Neural cell (in vitro differentiated cells): Measurements from ENCODE around the gene S1PR3. TPM values are rescaled to one million over a fixed set of nuclear protein-coding genes. Genes with fewer than 3 reads are reported as not detected.

Experiments
- H2AFZ ChIP-seq: fragments of 200-600, 300-800 bp; sonication (generic), shearing (Covaris generic); 2 replicates; pipeline ENCODE4 v1.6.0; 2014; ENCODE audit warnings: low read depth, mild to moderate bottlenecking, antibody characterized with exemption, low read length, moderate library complexity
- H3F3A ChIP-seq: fragments of 200-600 bp; shearing (Covaris generic); 2 replicates; pipeline ENCODE4 v1.6.1; 2016; ENCODE audit warnings: mild to moderate bottlenecking, moderate library complexity, mixed read lengths, antibody characterized with exemption, low read length; ENCODE audit not compliant: insufficient read depth, poor library complexity, severe bottlenecking
- H3K27ac ChIP-seq: fragments of 200-600, 300-800 bp; sonication (generic), shearing (Covaris generic); 2 replicates; pipeline ENCODE4 v1.5.1; 2014; ENCODE audit warnings: mild to moderate bottlenecking, low read length, moderate library complexity
- H3K27me3 ChIP-seq: fragments of 300-800, 200-600 bp; sonication (generic), shearing (Covaris generic); 2 replicates; pipeline ENCODE4 v1.6.0; 2014; ENCODE audit warnings: mild to moderate bottlenecking, low read depth, low read length, moderate library complexity; ENCODE audit not compliant: insufficient read depth
- H3K36me3 ChIP-seq: fragments of 300-800, 200-600 bp; sonication (generic), shearing (Covaris generic); 2 replicates; pipeline ENCODE4 v1.5.1; 2014; ENCODE audit warnings: mild to moderate bottlenecking, antibody characterized with exemption, low read length, moderate library complexity; ENCODE audit not compliant: insufficient read depth
- H3K4me2 ChIP-seq: fragments of 300-800, 200-600 bp; sonication (generic), shearing (Covaris generic); 2 replicates; pipeline ENCODE4 v1.6.0; 2014; ENCODE audit warnings: mild to moderate bottlenecking, low read length
- H3K4me3 ChIP-seq: fragments of 300-800, 200-600 bp; sonication (generic), shearing (Covaris generic); 2 replicates; pipeline ENCODE4 v1.5.1; 2014; ENCODE audit warnings: mild to moderate bottlenecking, low read length, moderate library complexity
- H3K79me2 ChIP-seq: fragments of 200-600 bp; shearing (Covaris generic); replicated peaks from 2 replicates; pipeline ENCODE4 v1.6.0; 2014; ENCODE audit warnings: mild to moderate bottlenecking, low read length, moderate library complexity; ENCODE audit not compliant: insufficient read depth
- H3K9ac ChIP-seq: fragments of 300-800, 200-600 bp; sonication (generic), shearing (Covaris generic); 2 replicates; pipeline ENCODE4 v1.6.1; 2016; ENCODE audit warnings: mild to moderate bottlenecking, low read length, mixed read lengths
- H3K9me2 ChIP-seq: fragments of 200-600 bp; shearing (Covaris generic); 2 replicates; pipeline ENCODE4 v1.6.1; 2016; ENCODE audit warnings: mild to moderate bottlenecking, low read length, mixed read lengths; ENCODE audit not compliant: insufficient read depth
- H3K9me3 ChIP-seq: fragments of 200-600, 300-800 bp; sonication (generic), shearing (Covaris generic); 2 replicates; pipeline ENCODE4 v1.6.1; 2016; ENCODE audit warnings: mild to moderate bottlenecking, mixed run types, low read length, moderate library complexity, mixed read lengths
- H4K20me1 ChIP-seq: fragments of 200-600 bp; shearing (Covaris generic); 2 replicates; pipeline ENCODE4 v1.6.1; 2016; ENCODE audit warnings: mild to moderate bottlenecking, mixed run types; ENCODE audit not compliant: insufficient read depth
- EP300 ChIP-seq: fragments of 450-650 bp; conservative IDR thresholded peaks from 2 replicates; pipeline ENCODE4 v1.6.1; 2014; ENCODE audit warnings: antibody characterized with exemption, mild to moderate bottlenecking, moderate library complexity; ENCODE audit not compliant: poor library complexity, severe bottlenecking
- EZH2 ChIP-seq: fragments of 200-600, 300-800 bp; shearing (Covaris generic), sonication (generic); IDR thresholded peaks from 2 replicates; pipeline ENCODE4 v1.6.1; 2014; ENCODE audit warnings: antibody characterized with exemption, low read length, borderline replicate concordance, mild to moderate bottlenecking; ENCODE audit not compliant: insufficient read depth, poor library complexity, severe bottlenecking
- MXI1 ChIP-seq: fragments of 450-650 bp; conservative IDR thresholded peaks from 2 replicates; pipeline ENCODE4 v1.6.1; 2014; ENCODE audit warnings: antibody characterized with exemption, mild to moderate bottlenecking; ENCODE audit not compliant: poor library complexity, severe bottlenecking
- POLR2AphosphoS5 ChIP-seq: IDR thresholded peaks from 2 replicates; pipeline ENCODE4 v1.6.1; 2012
- RAD21 ChIP-seq: fragments of 450-650 bp; conservative IDR thresholded peaks from 2 replicates; pipeline ENCODE4 v1.6.1; 2014; ENCODE audit warnings: antibody characterized with exemption, mild to moderate bottlenecking, moderate library complexity
- SMC3 ChIP-seq: fragments of 450-650 bp; conservative IDR thresholded peaks from 2 replicates; pipeline ENCODE4 v1.6.1; 2014; ENCODE audit warnings: antibody characterized with exemption, mild to moderate bottlenecking, moderate library complexity; ENCODE audit not compliant: poor library complexity
- TAF1 ChIP-seq: IDR thresholded peaks from 2 replicates; pipeline ENCODE4 v1.6.1; 2012; ENCODE audit warnings: low read depth
- polyA plus RNA-seq: library from polyadenylated mRNA; depleted of rRNA; stranded (reverse); fragments of >200 nt; gene quantifications from 2 replicates; pipeline ENCODE4 v1.2.3, GENCODE V29; 2014
- TF ChIP-seq, protein P1 (sequence below): fragments of 450-650 bp; IDR thresholded peaks from 2 replicates; pipeline ENCODE4 v1.5.1; 2014; ENCODE audit warnings: antibody characterized with exemption, mild to moderate bottlenecking, moderate library complexity; ENCODE audit not compliant: poor library complexity, severe bottlenecking
- TF ChIP-seq, protein P2 (sequence below): IDR thresholded peaks from 2 replicates; pipeline ENCODE4 v1.6.1; 2012; ENCODE audit warnings: borderline replicate concordance

Gene S1PR3
- polyA plus RNA-seq, 1 donor from 2014 or later, result 0.12 TPM

DNA sequence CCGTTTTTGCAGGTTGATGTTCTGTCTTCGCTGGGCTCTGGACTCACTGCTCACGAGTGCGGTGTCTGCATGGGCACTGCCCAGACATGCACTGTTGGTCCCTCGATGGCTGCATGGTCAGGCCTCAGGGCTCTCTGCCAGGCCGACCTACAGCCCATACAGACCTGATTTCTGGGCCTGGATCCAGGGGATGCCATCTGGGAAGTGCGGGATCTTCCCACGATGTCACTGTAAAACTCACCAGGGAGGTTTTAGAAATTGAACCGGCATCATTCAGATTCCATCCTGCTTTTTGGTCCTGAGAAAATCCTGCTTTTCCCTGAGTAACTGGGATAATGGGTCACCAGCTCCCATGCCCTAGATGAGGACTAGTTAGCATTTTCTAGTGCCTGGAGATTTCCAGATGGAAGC lies 9.1 kb downstream of the S1PR3 start:
- H3K9me3 ChIP-seq, result no peaks in the 10 kb centered on the region
- no peaks in the 10 kb centered on the region for H3K36me3 ChIP-seq
- no peaks in the 10 kb centered on the region for H3K27me3 ChIP-seq
- H2AFZ ChIP-seq, result no peak overlapping the region
- H3F3A ChIP-seq, result no peaks in the 10 kb centered on the region
- no peak overlapping the region for H3K9ac ChIP-seq
- no peak overlapping the region for H3K4me3 ChIP-seq
- no peaks in the 10 kb centered on the region for H4K20me1 ChIP-seq
- no peak for TF ChIP-seq TAF1
- TF ChIP-seq RAD21, result no peak
- no peak for TF ChIP-seq SMC3
- TF ChIP-seq, protein P1, sequence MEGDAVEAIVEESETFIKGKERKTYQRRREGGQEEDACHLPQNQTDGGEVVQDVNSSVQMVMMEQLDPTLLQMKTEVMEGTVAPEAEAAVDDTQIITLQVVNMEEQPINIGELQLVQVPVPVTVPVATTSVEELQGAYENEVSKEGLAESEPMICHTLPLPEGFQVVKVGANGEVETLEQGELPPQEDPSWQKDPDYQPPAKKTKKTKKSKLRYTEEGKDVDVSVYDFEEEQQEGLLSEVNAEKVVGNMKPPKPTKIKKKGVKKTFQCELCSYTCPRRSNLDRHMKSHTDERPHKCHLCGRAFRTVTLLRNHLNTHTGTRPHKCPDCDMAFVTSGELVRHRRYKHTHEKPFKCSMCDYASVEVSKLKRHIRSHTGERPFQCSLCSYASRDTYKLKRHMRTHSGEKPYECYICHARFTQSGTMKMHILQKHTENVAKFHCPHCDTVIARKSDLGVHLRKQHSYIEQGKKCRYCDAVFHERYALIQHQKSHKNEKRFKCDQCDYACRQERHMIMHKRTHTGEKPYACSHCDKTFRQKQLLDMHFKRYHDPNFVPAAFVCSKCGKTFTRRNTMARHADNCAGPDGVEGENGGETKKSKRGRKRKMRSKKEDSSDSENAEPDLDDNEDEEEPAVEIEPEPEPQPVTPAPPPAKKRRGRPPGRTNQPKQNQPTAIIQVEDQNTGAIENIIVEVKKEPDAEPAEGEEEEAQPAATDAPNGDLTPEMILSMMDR, result no peak
- no peak for TF ChIP-seq MXI1
- no peak for TF ChIP-seq POLR2AphosphoS5
- TF ChIP-seq EP300, result no peak
- TF ChIP-seq EZH2, result no peak
- TF ChIP-seq, protein P2, sequence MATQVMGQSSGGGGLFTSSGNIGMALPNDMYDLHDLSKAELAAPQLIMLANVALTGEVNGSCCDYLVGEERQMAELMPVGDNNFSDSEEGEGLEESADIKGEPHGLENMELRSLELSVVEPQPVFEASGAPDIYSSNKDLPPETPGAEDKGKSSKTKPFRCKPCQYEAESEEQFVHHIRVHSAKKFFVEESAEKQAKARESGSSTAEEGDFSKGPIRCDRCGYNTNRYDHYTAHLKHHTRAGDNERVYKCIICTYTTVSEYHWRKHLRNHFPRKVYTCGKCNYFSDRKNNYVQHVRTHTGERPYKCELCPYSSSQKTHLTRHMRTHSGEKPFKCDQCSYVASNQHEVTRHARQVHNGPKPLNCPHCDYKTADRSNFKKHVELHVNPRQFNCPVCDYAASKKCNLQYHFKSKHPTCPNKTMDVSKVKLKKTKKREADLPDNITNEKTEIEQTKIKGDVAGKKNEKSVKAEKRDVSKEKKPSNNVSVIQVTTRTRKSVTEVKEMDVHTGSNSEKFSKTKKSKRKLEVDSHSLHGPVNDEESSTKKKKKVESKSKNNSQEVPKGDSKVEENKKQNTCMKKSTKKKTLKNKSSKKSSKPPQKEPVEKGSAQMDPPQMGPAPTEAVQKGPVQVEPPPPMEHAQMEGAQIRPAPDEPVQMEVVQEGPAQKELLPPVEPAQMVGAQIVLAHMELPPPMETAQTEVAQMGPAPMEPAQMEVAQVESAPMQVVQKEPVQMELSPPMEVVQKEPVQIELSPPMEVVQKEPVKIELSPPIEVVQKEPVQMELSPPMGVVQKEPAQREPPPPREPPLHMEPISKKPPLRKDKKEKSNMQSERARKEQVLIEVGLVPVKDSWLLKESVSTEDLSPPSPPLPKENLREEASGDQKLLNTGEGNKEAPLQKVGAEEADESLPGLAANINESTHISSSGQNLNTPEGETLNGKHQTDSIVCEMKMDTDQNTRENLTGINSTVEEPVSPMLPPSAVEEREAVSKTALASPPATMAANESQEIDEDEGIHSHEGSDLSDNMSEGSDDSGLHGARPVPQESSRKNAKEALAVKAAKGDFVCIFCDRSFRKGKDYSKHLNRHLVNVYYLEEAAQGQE, result no peak
- no peaks in the 10 kb centered on the region for H3K79me2 ChIP-seq
- H3K27ac ChIP-seq, result no peak overlapping the region
- H3K9me2 ChIP-seq, result no peaks in the 10 kb centered on the region
- no peak overlapping the region for H3K4me2 ChIP-seq

DNA sequence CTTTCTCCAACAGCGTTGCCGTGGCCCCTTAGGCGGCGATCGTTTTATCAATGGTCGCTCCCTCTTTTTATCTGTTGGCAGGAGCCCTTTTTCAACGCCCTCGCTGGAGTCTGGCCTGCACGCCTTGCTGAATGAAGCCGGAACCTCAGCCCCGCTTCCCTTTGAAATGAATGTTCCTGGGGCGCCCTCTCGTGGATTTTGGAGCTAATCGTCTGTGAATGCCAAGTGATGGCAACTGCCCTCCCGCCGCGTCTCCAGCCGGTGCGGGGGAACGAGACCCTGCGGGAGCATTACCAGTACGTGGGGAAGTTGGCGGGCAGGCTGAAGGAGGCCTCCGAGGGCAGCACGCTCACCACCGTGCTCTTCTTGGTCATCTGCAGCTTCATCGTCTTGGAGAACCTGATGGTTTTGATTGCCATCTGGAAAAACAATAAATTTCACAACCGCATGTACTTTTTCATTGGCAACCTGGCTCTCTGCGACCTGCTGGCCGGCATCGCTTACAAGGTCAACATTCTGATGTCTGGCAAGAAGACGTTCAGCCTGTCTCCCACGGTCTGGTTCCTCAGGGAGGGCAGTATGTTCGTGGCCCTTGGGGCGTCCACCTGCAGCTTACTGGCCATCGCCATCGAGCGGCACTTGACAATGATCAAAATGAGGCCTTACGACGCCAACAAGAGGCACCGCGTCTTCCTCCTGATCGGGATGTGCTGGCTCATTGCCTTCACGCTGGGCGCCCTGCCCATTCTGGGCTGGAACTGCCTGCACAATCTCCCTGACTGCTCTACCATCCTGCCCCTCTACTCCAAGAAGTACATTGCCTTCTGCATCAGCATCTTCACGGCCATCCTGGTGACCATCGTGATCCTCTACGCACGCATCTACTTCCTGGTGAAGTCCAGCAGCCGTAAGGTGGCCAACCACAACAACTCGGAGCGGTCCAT lies 10.0 kb downstream of the S1PR3 start:
- Histone ChIP-seq H3K4me3 (no peak overlapping the region), H2AFZ (no peak overlapping the region), H3K27ac (no peak overlapping the region), H3K27me3 (no peaks in the 10 kb centered on the region), H3K9me2 (no peaks in the 10 kb centered on the region), H3K4me2 (no peak overlapping the region), H3K9ac (no peak overlapping the region), H3K9me3 (no peaks in the 10 kb centered on the region), H3F3A (no peaks in the 10 kb centered on the region), H3K79me2 (no peaks in the 10 kb centered on the region), H4K20me1 (no peaks in the 10 kb centered on the region), H3K36me3 (no peaks in the 10 kb centered on the region)
- peak; percentile 94 for TF ChIP-seq RAD21
- no peak for TF ChIP-seq EZH2
- TF ChIP-seq, protein P1, result peak; percentile 93
- TF ChIP-seq, protein P2, result no peak
- no peak for TF ChIP-seq POLR2AphosphoS5
- peak; percentile 96 for TF ChIP-seq SMC3
- TF ChIP-seq TAF1, result no peak
- no peak for TF ChIP-seq MXI1
- no peak for TF ChIP-seq EP300
